ACC112 (cell line): ENCODE measurements around the gene GALNT10.

Experiments used
- H2AFZ ChIP-seq: fragments of 200-600 bp; sonication (generic); one replicate; pipeline ENCODE4 v1.6.0; 2017; ENCODE audit warnings: antibody characterized with exemption, low read length; ENCODE audit not compliant: unreplicated experiment
- H3K27ac ChIP-seq: fragments of 200-600 bp; sonication (generic); 2 replicates; pipeline ENCODE4 v1.5.1; 2014; ENCODE audit warnings: low read depth, mild to moderate bottlenecking, antibody characterized with exemption, low read length, moderate library complexity
- H3K27me3 ChIP-seq: fragments of 200-600 bp; sonication (generic); 2 replicates; pipeline ENCODE4 v1.6.1; 2014; ENCODE audit warnings: mild to moderate bottlenecking, antibody characterized with exemption, low read length, moderate library complexity, mixed read lengths; ENCODE audit not compliant: insufficient read depth
- H3K36me3 ChIP-seq: fragments of 200-600 bp; sonication (generic); 2 replicates; pipeline ENCODE4 v1.6.1; 2016; ENCODE audit warnings: mild to moderate bottlenecking, antibody characterized with exemption, low read length, moderate library complexity, mixed read lengths; ENCODE audit not compliant: insufficient read depth
- H3K4me1 ChIP-seq: fragments of 200-600 bp; sonication (generic); one replicate; pipeline ENCODE4 v1.6.1; 2016; ENCODE audit warnings: low read length, mixed read lengths; ENCODE audit not compliant: insufficient read depth, unreplicated experiment, control insufficient read depth
- H3K4me3 ChIP-seq: fragments of 200-600 bp; sonication (generic); 2 replicates; pipeline ENCODE4 v1.5.1; 2014; ENCODE audit warnings: mild to moderate bottlenecking, low read depth, low read length
- H3K79me2 ChIP-seq: fragments of 200-600 bp; sonication (generic); one replicate; pipeline ENCODE4 v1.6.0; 2016; ENCODE audit warnings: low read length; ENCODE audit not compliant: control insufficient read depth, unreplicated experiment, insufficient read depth

The GALNT10 gene

DNA sequence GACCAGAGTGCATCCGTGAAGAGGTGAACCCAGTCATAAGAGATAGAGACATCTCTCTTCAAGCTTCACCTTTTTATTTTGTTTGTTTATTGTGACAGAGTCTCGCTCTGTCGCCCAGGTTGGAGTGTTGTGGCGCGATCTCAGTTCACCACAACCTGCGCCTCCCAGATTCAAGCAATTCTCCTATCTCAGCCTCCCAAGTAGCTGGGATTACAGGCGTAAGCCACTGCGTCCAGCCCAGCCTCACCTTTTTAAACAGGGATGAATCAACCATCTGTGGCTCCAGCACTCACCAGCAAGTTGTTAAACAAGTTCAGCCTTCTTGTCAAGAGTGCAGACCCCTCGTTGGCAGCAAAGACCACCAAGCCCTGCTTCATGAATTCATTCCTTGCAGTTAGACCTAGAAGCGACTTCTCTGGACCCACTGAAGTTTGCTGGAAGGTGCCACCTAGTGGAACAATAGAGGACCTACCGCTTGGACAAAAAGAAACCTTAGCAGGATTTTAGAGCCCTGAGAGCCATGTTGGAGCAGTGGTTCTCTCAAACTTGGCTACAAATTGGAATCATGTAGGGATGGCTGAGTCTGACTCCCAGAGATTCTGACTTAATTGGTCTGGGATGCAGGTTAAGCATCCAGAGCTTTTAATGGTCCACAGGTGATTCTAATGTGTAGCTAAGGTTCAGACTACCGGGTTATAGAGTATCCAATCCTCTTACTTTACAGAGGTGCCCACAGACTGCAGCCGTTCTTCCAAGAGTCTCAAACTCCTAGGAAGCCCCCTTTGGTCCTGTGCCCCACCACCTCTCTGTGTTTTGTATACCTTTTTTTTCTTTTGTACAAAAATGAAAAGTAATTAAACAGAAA, 10.5 kb upstream of the GALNT10 start:
- Histone ChIP-seq H3K4me1 (peaks cover 6% of the 10 kb centered on the region), H2AFZ (no peak overlapping the region), H3K79me2 (no peaks in the 10 kb centered on the region), H3K27me3 (no peaks in the 10 kb centered on the region), H3K36me3 (no peaks in the 10 kb centered on the region), H3K4me3 (no peak overlapping the region), H3K27ac (no peak overlapping the region)

DNA sequence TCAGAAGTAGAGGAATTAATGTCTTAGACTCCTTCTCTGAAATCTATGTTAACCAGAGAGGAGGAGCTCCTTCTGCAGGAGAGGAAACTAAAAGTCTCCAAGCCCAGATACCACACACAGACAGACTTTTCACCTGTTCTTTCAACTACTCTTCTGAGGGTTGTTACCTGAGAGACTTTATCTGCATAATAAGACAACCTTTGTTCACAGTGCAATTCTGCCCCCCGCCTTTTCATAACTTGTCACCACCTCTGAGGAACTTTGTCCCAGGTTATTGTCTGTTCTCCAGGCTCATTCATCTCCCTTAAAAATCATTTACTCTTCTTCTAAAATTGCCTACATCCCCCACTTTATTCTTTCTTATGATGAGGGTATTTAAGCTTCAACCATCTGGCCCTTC, 9.4 kb upstream of the GALNT10 start:
- Histone ChIP-seq H3K36me3 (no peaks in the 10 kb centered on the region), H3K27me3 (no peaks in the 10 kb centered on the region), H3K27ac (no peak overlapping the region), H3K4me3 (no peak overlapping the region), H2AFZ (no peak overlapping the region), H3K4me1 (peaks cover 6% of the 10 kb centered on the region), H3K79me2 (no peaks in the 10 kb centered on the region)

DNA sequence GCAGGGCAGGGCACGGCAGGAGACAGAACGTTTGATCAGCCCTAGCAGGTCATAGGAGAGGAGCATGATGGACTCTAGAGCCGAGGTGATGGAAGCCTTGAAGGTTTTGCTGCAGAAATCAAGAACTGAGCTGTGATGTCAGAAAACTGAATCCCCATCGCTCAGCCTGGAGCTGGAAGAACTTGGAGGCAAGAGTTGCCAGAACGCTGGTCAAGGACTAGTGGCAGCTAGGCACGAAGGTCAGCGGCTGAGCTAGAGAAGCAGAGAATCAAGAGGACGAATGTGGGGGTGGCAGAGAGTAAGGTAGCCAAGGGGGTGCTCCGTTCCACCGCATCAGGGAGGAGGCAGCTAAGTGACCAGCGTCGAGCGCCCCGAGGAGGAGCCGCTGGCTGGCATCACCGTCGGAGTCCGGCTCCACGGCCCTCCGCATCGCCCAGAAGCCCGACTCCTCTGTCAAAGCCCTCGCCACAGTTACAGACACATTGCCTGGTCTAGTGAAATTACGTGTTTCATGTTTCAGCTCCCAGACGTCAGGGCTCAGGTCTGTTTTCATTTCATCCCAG, 1.2 kb upstream of the GALNT10 start:
- no peaks in the 10 kb centered on the region for H3K36me3 ChIP-seq
- peaks cover 29% of the 10 kb centered on the region for H3K4me1 ChIP-seq
- no peak overlapping the region for H3K27ac ChIP-seq
- H2AFZ ChIP-seq, result peak overlapping the region; percentile 68
- no peaks in the 10 kb centered on the region for H3K27me3 ChIP-seq
- H3K79me2 ChIP-seq, result peaks cover 36% of the 10 kb centered on the region
- H3K4me3 ChIP-seq, result peak overlapping the region; percentile 80

DNA sequence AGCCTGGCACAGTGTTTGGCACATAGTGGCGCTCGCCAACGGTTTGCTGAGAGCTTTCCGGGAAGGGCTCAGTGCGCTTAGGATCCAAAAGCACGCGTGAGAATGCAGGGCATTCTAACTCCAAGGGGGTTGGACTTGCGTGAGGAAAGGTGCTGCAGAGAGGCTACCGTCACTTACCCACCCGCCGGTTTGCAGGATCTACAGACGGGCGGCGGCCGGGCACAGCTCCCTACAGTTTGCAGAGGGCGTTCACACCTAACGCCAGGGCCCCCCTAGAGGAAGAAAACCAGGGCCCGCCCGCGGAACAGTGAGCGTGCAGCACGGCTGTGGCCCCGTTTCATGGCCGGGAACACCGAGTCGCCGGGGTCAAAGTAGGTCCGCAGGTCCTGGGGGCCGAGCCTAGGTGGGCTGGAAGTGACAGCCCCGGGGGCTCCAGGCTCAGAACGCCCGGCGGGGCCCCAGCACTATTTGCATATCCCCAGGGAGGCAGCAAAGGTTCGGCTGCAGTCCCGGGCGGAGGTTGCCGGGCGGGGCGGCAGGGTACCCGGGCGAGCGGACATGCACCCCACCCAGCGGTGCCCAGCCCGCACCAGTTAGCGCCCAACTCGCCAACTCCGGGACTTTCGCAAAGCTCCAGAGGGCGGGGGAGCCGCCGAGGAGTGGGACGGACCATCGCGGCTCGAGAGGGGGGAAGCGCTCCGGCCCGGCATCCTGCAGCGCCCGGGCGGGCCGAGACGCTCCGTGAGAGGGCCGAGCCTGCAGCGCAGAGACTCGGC, 526 bp upstream of the GALNT10 start:
- H3K79me2 ChIP-seq, result peaks cover 43% of the 10 kb centered on the region
- no peaks in the 10 kb centered on the region for H3K36me3 ChIP-seq
- peak overlapping the region; percentile 68 for H2AFZ ChIP-seq
- H3K27ac ChIP-seq, result peak overlapping the region; percentile 31; the same call in 1 of the 2 replicates
- peak overlapping the region; percentile 80 for H3K4me3 ChIP-seq
- H3K27me3 ChIP-seq, result no peaks in the 10 kb centered on the region
- peaks cover 34% of the 10 kb centered on the region for H3K4me1 ChIP-seq

DNA sequence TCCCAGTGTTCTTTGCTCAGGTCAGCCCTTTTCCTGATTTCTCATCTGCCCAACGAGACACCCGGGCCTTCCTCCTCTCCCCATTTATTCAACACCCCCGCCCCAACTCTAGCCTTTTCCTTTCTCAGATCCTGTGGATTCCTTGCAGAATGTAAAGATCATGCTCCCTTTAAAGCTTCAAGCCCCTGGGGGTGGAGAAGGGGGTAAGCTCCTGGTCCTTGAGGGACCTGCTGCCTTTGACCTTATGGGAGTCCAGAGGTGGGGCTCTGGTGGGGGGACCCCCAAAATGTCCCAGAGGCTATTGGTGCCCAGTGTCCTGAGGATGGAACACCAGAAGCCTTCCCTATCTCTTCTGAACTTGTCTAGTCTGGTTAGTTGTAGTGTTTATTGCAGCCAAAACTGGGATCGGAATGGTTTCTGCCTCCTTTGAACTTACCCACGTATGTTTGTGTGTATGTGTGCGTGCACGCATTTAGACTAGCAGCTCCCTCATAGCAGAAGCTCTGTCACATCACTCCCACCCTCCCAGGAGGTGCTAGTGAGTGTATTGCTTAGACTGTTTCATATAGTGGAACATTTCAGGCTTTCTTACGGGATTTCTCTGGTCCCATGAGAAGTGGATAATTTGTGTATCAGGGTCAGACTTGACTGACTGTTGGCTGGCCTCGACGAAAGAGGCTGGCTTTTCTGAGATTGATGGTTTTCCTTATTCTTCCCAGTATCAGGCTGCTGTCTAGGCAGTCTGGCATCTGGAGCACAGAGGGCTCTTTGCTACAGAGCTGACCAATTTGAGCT, 1.1 kb downstream of the GALNT10 start:
- H3K27me3 ChIP-seq, result no peaks in the 10 kb centered on the region
- H3K79me2 ChIP-seq, result peaks cover 57% of the 10 kb centered on the region
- H3K4me3 ChIP-seq, result peak overlapping the region; percentile 97
- no peaks in the 10 kb centered on the region for H3K36me3 ChIP-seq
- peak overlapping the region; percentile 2 for H2AFZ ChIP-seq
- peaks cover 36% of the 10 kb centered on the region for H3K4me1 ChIP-seq
- H3K27ac ChIP-seq, result no peak overlapping the region

DNA sequence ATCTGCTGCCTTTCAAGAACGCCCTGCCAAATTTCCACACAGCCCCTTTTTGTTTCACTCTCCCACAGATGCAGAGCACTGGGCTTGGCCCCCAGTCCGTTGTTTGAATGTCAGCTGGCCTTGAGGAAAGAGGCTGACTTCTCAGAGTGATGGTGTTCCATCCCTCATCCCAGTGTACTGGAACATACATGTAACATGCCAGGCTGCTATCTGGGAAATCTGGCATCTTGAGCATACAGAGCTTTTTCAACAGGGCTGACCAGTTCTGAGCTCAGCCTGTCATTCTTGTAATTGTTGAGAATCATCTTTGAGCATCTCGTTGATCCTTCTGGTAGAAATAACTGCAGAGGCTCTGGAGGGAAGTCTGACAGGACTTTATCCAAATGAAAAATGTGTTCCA, 2.8 kb downstream of the GALNT10 start:
- H2AFZ ChIP-seq, result no peak overlapping the region

DNA sequence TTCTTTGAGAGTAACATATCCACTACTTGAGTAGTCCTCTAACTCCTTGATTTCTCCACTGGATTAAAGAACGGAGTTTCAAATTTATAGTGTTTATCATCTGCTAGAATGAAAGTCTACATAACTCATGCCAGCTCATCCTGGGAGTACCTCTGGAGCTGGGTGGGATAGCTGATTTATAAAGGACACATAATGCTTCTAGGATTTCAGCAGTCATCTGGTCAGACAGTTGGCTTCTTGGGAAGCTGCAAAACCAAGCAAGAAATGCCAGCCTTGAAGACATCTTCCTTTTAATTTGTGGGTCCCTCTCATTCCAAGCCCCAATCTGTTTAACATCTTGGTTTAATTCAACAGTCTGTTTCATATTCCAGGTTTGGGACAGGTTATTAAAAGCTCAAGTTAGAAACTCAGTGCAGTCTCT, 3.2 kb downstream of the GALNT10 start:
- H3K36me3 ChIP-seq, result no peaks in the 10 kb centered on the region
- no peak overlapping the region for H2AFZ ChIP-seq
- H3K4me1 ChIP-seq, result peaks cover 57% of the 10 kb centered on the region
- no peak overlapping the region for H3K27ac ChIP-seq
- peaks cover 65% of the 10 kb centered on the region for H3K79me2 ChIP-seq
- no peaks in the 10 kb centered on the region for H3K27me3 ChIP-seq
- peak overlapping the region; percentile 12; the same call in 1 of the 2 replicates for H3K4me3 ChIP-seq

More for the DNA sequence above, 2.8 kb downstream of the GALNT10 start:
- no peaks in the 10 kb centered on the region for H3K36me3 ChIP-seq
- H3K27ac ChIP-seq, result no peak overlapping the region
- no peaks in the 10 kb centered on the region for H3K27me3 ChIP-seq
- peak overlapping the region; percentile 97; the same call in 1 of the 2 replicates for H3K4me3 ChIP-seq
- peaks cover 65% of the 10 kb centered on the region for H3K79me2 ChIP-seq
- H3K4me1 ChIP-seq, result peaks cover 52% of the 10 kb centered on the region

DNA sequence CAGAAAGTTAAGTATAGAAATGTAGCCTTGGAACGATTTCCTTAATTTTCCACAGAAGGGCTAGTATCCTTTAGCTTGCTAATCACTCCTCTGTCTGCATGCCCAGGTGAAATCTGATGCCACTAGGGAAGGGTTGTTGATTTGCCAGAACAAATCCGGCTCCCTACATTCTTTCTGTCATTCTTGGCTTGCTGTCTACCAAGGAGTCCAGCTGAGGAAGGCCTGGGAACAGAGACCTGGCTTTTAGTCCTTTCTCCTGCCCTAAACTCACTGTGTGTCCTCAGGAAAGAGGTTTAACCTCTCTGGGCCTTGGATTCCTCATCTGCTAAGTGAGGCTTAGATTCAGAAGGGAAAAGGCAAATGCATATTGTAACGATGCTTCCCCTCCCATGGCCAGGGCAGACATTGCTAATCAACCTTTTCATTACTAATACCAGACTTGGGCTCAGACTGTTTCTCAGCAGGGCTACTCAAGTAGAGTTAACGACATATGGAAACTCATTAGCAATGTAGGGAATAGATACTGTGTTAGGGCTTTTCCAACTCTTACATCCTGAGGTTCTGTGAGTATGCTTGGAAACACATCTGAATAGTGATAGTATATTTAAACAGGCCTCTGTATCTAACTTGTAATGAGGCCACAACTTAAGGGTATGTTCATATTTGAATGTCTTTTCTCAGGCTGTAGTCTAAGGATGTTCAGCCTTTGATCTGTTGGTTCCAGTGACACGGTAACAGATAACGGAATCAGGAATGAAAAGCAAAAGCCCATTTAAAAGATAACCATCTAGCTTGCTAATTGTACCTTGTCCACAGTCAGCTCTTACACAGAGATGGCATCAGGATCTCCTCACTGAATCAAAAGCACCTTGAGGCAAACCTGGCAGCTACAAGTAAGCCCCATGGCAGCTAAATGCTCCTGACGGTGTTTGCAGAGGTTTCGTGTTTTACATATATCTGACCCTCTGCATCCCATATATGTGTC, 4.1 kb downstream of the GALNT10 start:
- H3K79me2 ChIP-seq, result peaks cover 70% of the 10 kb centered on the region
- no peak overlapping the region for H2AFZ ChIP-seq
- no peak overlapping the region for H3K27ac ChIP-seq
- H3K36me3 ChIP-seq, result no peaks in the 10 kb centered on the region
- no peaks in the 10 kb centered on the region for H3K27me3 ChIP-seq
- peaks cover 66% of the 10 kb centered on the region for H3K4me1 ChIP-seq
- peak overlapping the region; percentile 12; the same call in 1 of the 2 replicates for H3K4me3 ChIP-seq

DNA sequence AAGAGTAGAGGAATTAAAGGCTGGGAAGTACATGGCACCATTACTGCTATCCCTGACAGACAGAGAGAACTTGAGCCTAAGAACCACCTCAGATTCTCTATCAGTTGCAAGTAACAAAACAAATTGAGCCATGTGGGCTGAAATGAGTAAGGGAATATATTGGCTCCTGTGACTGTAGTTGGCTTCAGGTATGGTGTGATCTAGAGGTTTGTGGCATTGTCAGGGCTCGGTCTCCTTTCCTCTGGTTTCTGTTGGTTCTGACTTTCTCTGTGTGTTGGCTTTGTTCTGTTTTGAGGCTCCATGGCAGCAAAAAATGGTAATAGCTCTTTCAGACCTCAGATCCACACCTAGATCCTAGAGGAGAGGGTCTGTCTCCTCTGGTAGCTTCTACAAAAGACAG, 5.7 kb downstream of the GALNT10 start:
- Histone ChIP-seq H3K79me2 (peaks cover 72% of the 10 kb centered on the region), H3K4me1 (peaks cover 72% of the 10 kb centered on the region), H3K27me3 (no peaks in the 10 kb centered on the region), H3K36me3 (no peaks in the 10 kb centered on the region), H3K27ac (no peak overlapping the region), H2AFZ (no peak overlapping the region), H3K4me3 (no peak overlapping the region)
